ENCODE results near the gene MAB21L4. TPM values are rescaled to one million over a fixed set of nuclear protein-coding genes. Genes with fewer than 3 reads are reported as not detected.

The MAB21L4 gene
- total RNA-seq, 1 donor from 2014 or later: not detected

GRCh38 chr2:240861547-240861946 lies 34.4 kb downstream of the MAB21L4 start:
- Histone ChIP-seq H3K9me3 (ENCODE audit: control insufficient read depth in 3 of 3, low read length in 3 of 3) (no peaks in the 10 kb centered on the region), H3K27me3 (ENCODE audit: control insufficient read depth in 3 of 3, insufficient read depth in 3 of 3, low read length in 3 of 3) (no peaks in the 10 kb centered on the region), H3K4me1 (ENCODE audit: control insufficient read depth in 3 of 3, insufficient read depth in 3 of 3, low read length in 3 of 3) (no peaks in the 10 kb centered on the region), H3K9ac (ENCODE audit: low read depth in 1 of 3, low read length in 3 of 3) (no peak overlapping the region), H3K36me3 (ENCODE audit: control insufficient read depth in 3 of 3, insufficient read depth in 3 of 3, low read length in 3 of 3) (no peaks in the 10 kb centered on the region), H3K4me3 (ENCODE audit: low read length in 3 of 3) (no peak overlapping the region), H3K27ac (ENCODE audit: low read depth, low read length) (no peak overlapping the region)

- Histone ChIP-seq H3K9me3 (ENCODE audit: control insufficient read depth in 3 of 3, low read length in 3 of 3) (no peaks in the 10 kb centered on the region), H3K9ac (ENCODE audit: low read depth in 1 of 3, low read length in 3 of 3) (no peak overlapping the region), H3K4me3 (ENCODE audit: low read length in 3 of 3) (no peak overlapping the region), H3K27me3 (ENCODE audit: control insufficient read depth in 3 of 3, insufficient read depth in 3 of 3, low read length in 3 of 3) (no peaks in the 10 kb centered on the region), H3K36me3 (ENCODE audit: control insufficient read depth in 3 of 3, insufficient read depth in 3 of 3, low read length in 3 of 3) (no peaks in the 10 kb centered on the region), H3K4me1 (ENCODE audit: control insufficient read depth in 3 of 3, insufficient read depth in 3 of 3, low read length in 3 of 3) (no peaks in the 10 kb centered on the region), H3K27ac (ENCODE audit: low read depth, low read length) (no peak overlapping the region)
Measured at GRCh38 chr2:240858871-240859270, 37.1 kb downstream of the MAB21L4 start.

DNA sequence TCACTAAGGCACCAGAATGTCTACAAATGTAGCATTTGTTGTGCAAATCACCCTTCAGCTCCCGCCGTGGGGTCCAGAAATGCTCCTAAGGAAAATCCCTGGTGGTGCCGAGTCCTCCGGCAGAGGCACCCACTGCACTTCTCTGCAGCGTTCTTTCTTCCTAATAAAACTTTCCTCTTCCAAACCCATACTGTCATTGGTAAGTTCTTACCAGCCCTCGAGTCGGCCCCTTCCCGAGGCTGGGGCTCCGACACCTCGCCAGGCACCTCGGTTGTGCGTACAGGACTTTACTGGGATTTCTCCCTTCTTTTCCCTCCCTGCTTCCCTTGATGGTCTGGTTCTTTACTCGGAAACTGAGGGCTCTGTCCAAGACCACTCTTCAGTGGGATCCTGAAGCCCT lies 37.6 kb downstream of the MAB21L4 start:
- Histone ChIP-seq H3K36me3 (ENCODE audit: control insufficient read depth in 3 of 3, insufficient read depth in 3 of 3, low read length in 3 of 3) (no peaks in the 10 kb centered on the region), H3K9ac (ENCODE audit: low read depth in 1 of 3, low read length in 3 of 3) (no peak overlapping the region), H3K9me3 (ENCODE audit: control insufficient read depth in 3 of 3, low read length in 3 of 3) (no peaks in the 10 kb centered on the region), H3K4me3 (ENCODE audit: low read length in 3 of 3) (no peak overlapping the region), H3K27me3 (ENCODE audit: control insufficient read depth in 3 of 3, insufficient read depth in 3 of 3, low read length in 3 of 3) (no peaks in the 10 kb centered on the region), H3K4me1 (ENCODE audit: control insufficient read depth in 3 of 3, insufficient read depth in 3 of 3, low read length in 3 of 3) (no peaks in the 10 kb centered on the region), H3K27ac (ENCODE audit: low read depth, low read length) (no peak overlapping the region)

GRCh38 chr2:240857039-240858008 lies 38.6 kb downstream of the MAB21L4 start:
- Histone ChIP-seq H3K9me3 (ENCODE audit: control insufficient read depth in 3 of 3, low read length in 3 of 3) (no peaks in the 10 kb centered on the region), H3K4me1 (ENCODE audit: control insufficient read depth in 3 of 3, insufficient read depth in 3 of 3, low read length in 3 of 3) (no peaks in the 10 kb centered on the region), H3K36me3 (ENCODE audit: control insufficient read depth in 3 of 3, insufficient read depth in 3 of 3, low read length in 3 of 3) (no peaks in the 10 kb centered on the region), H3K4me3 (ENCODE audit: low read length in 3 of 3) (no peak overlapping the region), H3K27ac (ENCODE audit: low read depth, low read length) (no peak overlapping the region), H3K9ac (ENCODE audit: low read depth in 1 of 3, low read length in 3 of 3) (peak overlapping the region in 1 of 3 donors; percentile 25), H3K27me3 (ENCODE audit: control insufficient read depth in 3 of 3, insufficient read depth in 3 of 3, low read length in 3 of 3) (no peaks in the 10 kb centered on the region)

GRCh38 chr2:240856151-240856980 lies 39.6 kb downstream of the MAB21L4 start:
- Histone ChIP-seq H3K9me3 (ENCODE audit: control insufficient read depth in 3 of 3, low read length in 3 of 3) (no peaks in the 10 kb centered on the region), H3K4me1 (ENCODE audit: control insufficient read depth in 3 of 3, insufficient read depth in 3 of 3, low read length in 3 of 3) (no peaks in the 10 kb centered on the region), H3K27me3 (ENCODE audit: control insufficient read depth in 3 of 3, insufficient read depth in 3 of 3, low read length in 3 of 3) (peaks cover 0 to 2% (median 0%) of the 10 kb centered on the region in 3 donors), H3K27ac (ENCODE audit: low read depth, low read length) (no peak overlapping the region), H3K9ac (ENCODE audit: low read depth in 1 of 3, low read length in 3 of 3) (no peak overlapping the region), H3K36me3 (ENCODE audit: control insufficient read depth in 3 of 3, insufficient read depth in 3 of 3, low read length in 3 of 3) (no peaks in the 10 kb centered on the region), H3K4me3 (ENCODE audit: low read length in 3 of 3) (no peak overlapping the region)

GRCh38 chr2:240855670-240856069 lies 40.3 kb downstream of the MAB21L4 start:
- H3K9me3 ChIP-seq (ENCODE audit: control insufficient read depth in 3 of 3, low read length in 3 of 3): no peaks in the 10 kb centered on the region
- peaks cover 0 to 4% (median 0%) of the 10 kb centered on the region in 3 donors for H3K27me3 ChIP-seq (ENCODE audit: control insufficient read depth in 3 of 3, insufficient read depth in 3 of 3, low read length in 3 of 3)
- H3K4me3 ChIP-seq (ENCODE audit: low read length in 3 of 3): no peak overlapping the region
- peaks cover 0 to 2% (median 0%) of the 10 kb centered on the region in 3 donors for H3K4me1 ChIP-seq (ENCODE audit: control insufficient read depth in 3 of 3, insufficient read depth in 3 of 3, low read length in 3 of 3)
- H3K36me3 ChIP-seq (ENCODE audit: control insufficient read depth in 3 of 3, insufficient read depth in 3 of 3, low read length in 3 of 3): no peaks in the 10 kb centered on the region
- no peak overlapping the region for H3K27ac ChIP-seq (ENCODE audit: low read depth, low read length)
- H3K9ac ChIP-seq (ENCODE audit: low read depth in 1 of 3, low read length in 3 of 3): no peak overlapping the region

DNA sequence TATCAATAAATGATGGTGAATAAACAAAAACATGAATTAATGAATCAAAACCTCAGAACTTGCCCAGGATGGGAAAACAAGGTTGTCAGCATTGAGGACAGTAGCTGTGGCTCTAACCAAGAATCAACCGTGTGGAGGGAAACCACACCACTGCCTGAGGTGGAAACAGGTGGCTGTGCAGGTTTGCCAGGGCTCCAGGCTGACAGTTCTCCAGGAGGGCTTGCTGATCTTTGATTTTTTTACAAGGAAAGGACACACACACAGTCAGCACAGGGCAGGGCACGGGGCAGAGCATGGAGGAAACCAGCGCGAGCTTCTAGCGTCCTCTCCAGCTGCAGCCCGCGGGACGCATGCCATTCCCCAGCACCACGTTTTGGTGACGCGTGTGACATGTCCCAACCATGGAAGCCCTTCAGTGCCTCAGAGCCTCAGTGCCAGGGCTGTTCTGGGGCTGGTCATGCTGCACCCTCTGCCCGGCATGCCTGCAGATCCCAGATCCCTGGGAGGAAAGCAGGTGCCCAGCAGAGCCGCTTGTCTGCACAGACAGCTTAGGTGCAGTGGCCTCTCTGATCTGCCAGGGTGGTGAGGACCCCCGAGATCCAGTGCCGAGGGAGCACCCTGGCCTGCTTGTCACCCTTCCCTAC lies 43.2 kb downstream of the MAB21L4 start:
- H3K4me3 ChIP-seq (ENCODE audit: low read length in 3 of 3): no peak overlapping the region
- H3K4me1 ChIP-seq (ENCODE audit: control insufficient read depth in 3 of 3, insufficient read depth in 3 of 3, low read length in 3 of 3): peaks cover 0 to 2% (median 0%) of the 10 kb centered on the region in 3 donors
- no peaks in the 10 kb centered on the region for H3K9me3 ChIP-seq (ENCODE audit: control insufficient read depth in 3 of 3, low read length in 3 of 3)
- H3K27ac ChIP-seq (ENCODE audit: low read depth, low read length): no peak overlapping the region
- peaks cover 0 to 4% (median 0%) of the 10 kb centered on the region in 3 donors for H3K27me3 ChIP-seq (ENCODE audit: control insufficient read depth in 3 of 3, insufficient read depth in 3 of 3, low read length in 3 of 3)
- no peak overlapping the region for H3K9ac ChIP-seq (ENCODE audit: low read depth in 1 of 3, low read length in 3 of 3)
- no peaks in the 10 kb centered on the region for H3K36me3 ChIP-seq (ENCODE audit: control insufficient read depth in 3 of 3, insufficient read depth in 3 of 3, low read length in 3 of 3)

GRCh38 chr2:240851078-240851991 lies 44.6 kb downstream of the MAB21L4 start:
- Histone ChIP-seq H3K4me3 (ENCODE audit: low read length in 3 of 3) (no peak overlapping the region), H3K27ac (ENCODE audit: low read depth, low read length) (no peak overlapping the region)

DNA sequence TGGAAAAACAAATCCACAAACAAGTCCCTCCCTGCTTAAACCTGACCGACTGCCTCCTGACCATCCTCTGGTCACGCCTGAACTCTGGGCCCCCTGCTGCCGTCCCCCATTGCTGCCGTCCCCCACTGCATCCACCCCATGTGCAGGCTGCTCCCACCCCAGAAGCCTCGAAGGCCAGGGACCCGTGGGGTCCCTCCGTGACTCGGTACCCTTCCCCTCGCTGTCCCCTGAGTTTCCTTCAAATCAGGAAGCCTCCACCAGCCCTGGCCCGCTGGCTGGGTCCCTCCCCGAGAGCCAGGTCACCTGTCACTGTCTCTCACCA lies 45.2 kb downstream of the MAB21L4 start:
- no peak overlapping the region for H3K27ac ChIP-seq (ENCODE audit: low read depth, low read length)
- H3K36me3 ChIP-seq (ENCODE audit: control insufficient read depth in 3 of 3, insufficient read depth in 3 of 3, low read length in 3 of 3): no peaks in the 10 kb centered on the region
- H3K27me3 ChIP-seq (ENCODE audit: control insufficient read depth in 3 of 3, insufficient read depth in 3 of 3, low read length in 3 of 3): peaks cover 0 to 4% (median 0%) of the 10 kb centered on the region in 3 donors
- peaks cover 0 to 2% (median 0%) of the 10 kb centered on the region in 3 donors for H3K4me1 ChIP-seq (ENCODE audit: control insufficient read depth in 3 of 3, insufficient read depth in 3 of 3, low read length in 3 of 3)
- H3K4me3 ChIP-seq (ENCODE audit: low read length in 3 of 3): no peak overlapping the region
- H3K9ac ChIP-seq (ENCODE audit: low read depth in 1 of 3, low read length in 3 of 3): no peak overlapping the region
- H3K9me3 ChIP-seq (ENCODE audit: control insufficient read depth in 3 of 3, low read length in 3 of 3): no peaks in the 10 kb centered on the region

More at GRCh38 chr2:240851078-240851991, 44.6 kb downstream of the MAB21L4 start:
- no peaks in the 10 kb centered on the region for H3K9me3 ChIP-seq (ENCODE audit: control insufficient read depth in 3 of 3, low read length in 3 of 3)
- peaks cover 0 to 4% (median 0%) of the 10 kb centered on the region in 3 donors for H3K27me3 ChIP-seq (ENCODE audit: control insufficient read depth in 3 of 3, insufficient read depth in 3 of 3, low read length in 3 of 3)
- H3K9ac ChIP-seq (ENCODE audit: low read depth in 1 of 3, low read length in 3 of 3): no peak overlapping the region
- H3K4me1 ChIP-seq (ENCODE audit: control insufficient read depth in 3 of 3, insufficient read depth in 3 of 3, low read length in 3 of 3): peaks cover 0 to 2% (median 0%) of the 10 kb centered on the region in 3 donors
- H3K36me3 ChIP-seq (ENCODE audit: control insufficient read depth in 3 of 3, insufficient read depth in 3 of 3, low read length in 3 of 3): no peaks in the 10 kb centered on the region
